Measurements from ENCODE around the gene ZNF697.
"Not testable (repeated sequence)": the region's sequence is repeated elsewhere in the genome, so short reads cannot be mapped to it uniquely, and the experiment has no call there.

The ZNF697 gene

GRCh38 chr1:119631086-119631432, 17.0 kb downstream of the ZNF697 start:
- no peak for DNase-seq (ENCODE audit: low spot score)

- DNase-seq (ENCODE audit: low spot score), result no peak
Measured at GRCh38 chr1:119626841-119627240, 21.2 kb downstream of the ZNF697 start.

GRCh38 chr1:119626011-119626545, 22.0 kb downstream of the ZNF697 start:
- no peak for DNase-seq (ENCODE audit: low spot score)

GRCh38 chr1:119623678-119624077, 24.4 kb downstream of the ZNF697 start:
- DNase-seq (ENCODE audit: low spot score), result no peak

DNA sequence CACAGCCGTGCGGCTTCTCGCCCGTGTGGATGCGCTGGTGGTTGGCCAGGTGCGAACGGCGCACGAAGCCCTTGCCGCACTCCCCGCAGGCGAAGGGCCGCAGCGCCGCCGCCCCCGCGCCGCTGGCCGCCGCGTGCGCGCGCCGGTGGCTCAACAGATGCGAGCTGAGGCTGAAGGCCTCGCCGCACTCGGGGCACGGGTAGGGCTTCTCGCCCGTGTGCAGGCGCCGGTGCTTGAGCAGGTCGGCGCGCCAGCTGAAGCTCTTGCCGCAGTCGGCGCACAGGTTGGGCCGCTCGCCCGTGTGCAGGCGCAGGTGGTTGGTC, 24.9 kb downstream of the ZNF697 start:
- DNase-seq (ENCODE audit: low spot score), result no peak

DNA sequence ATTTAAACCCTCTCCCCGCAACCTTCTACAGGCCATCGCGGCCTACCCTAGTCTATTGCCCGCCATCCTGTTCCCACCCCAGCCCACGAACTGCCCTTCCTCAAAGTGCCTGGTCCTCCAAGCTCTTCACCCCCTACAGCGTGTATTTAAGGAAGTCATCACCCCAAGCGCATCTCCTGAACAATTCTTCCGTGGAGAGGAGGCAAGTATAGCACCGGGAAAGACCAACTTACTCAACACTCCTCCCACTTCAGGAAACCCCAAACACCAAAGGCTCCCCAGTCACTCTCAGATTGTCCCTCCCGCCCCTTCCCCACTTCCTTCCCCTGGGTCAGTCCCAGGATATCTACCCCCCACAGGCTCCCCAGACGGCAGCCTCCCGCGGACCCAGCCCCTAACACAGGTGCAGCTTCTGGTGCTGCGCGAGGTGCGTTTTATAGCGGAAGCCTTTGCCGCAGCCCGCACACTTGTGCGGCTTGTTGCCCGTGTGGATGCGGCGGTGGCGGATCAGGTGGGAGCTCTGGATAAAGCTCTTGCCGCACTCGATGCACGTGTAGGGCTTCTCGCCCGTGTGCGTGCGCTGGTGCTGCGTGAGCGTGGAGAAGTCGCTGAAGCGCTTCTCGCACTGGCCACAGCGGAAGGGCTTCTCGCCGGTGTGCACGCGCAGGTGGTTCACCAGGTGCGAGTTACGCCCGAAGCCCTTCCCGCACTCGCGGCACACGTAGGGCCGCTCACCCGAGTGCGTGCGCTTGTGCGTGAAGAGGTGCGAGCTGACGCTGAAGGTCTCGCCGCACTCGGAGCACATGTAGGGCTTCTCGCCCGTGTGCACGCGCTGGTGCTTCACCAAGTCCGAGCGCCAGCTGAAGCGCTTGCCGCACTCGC, 25.5 kb downstream of the ZNF697 start:
- no peak for DNase-seq (ENCODE audit: low spot score)

GRCh38 chr1:119621705-119622104, 26.4 kb downstream of the ZNF697 start:
- no peak for DNase-seq (ENCODE audit: low spot score)

- no peak for DNase-seq (ENCODE audit: low spot score)
Measured at GRCh38 chr1:119617751-119618691, 30.0 kb downstream of the ZNF697 start.

DNA sequence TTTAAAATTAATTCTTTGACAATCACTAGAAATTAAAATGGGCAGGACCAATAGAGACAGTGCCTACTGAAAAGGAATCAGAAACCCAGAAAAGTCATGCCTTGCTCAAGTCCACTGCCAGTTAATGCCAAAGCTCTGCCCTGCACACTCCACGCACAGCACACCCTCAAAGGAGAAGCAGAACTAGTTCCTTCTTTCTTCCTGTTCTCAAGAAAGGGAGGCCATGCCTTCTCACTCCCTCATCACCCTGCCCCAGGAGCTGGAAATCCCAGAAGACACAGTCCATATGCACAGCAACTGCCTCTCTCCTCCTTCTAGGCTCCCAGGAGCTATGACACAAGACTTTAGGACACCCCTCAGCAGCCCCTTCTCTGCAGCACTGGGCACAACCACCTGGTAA, 31.3 kb downstream of the ZNF697 start:
- DNase-seq (ENCODE audit: low spot score), result not testable (repeated sequence)

DNA sequence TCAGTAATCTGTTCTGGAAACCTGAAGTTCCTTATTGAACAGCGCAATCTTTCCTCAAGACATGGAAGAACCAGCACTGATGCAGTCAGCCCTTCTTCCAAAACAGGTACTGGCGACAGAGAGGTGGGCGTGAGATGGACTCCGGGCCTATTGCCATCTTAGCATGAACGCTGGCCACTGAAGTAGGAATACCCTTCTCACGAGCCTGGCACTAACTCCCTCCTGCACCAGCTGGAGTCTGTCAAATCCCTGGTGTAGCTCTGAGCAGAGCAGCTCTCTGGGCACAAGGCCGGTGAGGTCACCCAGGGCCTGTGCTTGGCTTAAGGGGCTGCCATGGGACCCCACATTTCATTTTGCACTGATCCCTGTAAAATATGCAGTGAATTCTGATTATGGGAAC, 33.0 kb downstream of the ZNF697 start:
- not testable (repeated sequence) for DNase-seq (ENCODE audit: low spot score)

DNA sequence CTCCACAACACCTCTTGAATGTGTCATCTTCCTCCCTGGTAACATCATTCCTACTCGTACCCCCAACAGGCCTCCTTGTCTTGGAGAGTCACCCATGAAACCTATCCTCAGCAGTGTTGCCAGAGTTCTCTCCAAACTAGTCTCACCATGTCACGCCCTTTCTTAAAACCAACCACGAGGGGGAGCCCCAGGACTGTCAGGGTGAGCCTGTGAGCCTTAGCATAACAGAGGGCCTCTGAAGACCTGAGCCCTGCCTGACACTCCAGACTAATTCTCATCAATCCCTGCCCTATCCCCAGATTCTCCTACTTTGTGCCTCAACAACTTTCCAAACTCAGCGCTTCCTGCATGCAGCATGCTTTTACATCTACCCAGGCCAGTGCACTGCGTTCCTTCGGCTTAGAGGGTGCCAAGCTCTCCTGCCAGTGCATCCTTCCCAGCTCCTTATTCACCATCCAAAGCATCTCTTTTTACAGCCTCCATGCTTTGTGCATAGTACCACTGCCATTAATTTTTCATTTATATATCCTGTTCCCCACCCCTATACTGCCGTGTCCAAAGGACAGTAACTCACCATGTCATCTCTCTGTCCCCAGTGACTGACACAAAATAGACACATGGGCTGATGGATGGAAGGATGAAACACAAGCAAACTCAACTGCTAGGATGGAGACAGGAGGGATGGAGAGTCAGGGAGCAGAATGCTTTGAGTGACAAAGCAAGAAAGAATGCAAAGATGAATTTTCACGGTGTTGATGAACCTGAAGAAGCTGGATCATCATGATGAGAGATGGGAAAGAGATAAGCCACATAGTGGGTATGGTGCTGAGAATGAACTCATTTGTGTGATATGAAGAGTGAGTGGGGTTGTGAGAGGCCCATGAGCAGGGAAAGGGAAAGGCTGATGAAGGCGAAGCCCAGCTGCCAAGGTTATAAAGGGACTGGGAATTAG, 34.0 kb downstream of the ZNF697 start:
- DNase-seq (ENCODE audit: low spot score), result peak; percentile 60

DNA sequence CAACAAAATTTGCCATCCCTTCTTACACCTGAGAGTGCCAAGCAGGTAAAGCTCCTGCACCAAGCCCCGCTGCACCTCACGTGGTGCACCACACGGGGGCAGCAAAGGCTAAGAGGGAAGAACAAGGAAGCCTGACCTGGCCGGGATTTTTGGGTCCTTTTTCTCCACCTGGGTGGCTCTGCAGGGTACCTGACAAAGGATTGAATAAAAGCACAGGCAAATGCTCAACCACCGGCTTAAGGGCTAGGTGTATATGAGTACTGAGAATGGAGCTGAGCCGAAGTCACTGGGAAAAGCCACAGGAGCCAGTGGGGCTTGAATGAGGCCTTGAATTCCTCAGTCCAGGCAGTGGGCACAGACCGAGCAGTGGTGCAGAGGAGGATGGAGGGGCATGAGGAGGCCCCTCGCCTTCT, 36.4 kb downstream of the ZNF697 start:
- DNase-seq (ENCODE audit: low spot score), result peak; percentile 53

GRCh38 chr1:119608816-119609215, 39.2 kb downstream of the ZNF697 start:
- not testable (repeated sequence) for DNase-seq (ENCODE audit: low spot score)

GRCh38 chr1:119607087-119607807, 40.8 kb downstream of the ZNF697 start:
- DNase-seq (ENCODE audit: low spot score), result not testable (repeated sequence)

GRCh38 chr1:119606394-119606793, 41.7 kb downstream of the ZNF697 start:
- no peak for DNase-seq (ENCODE audit: low spot score)

DNA sequence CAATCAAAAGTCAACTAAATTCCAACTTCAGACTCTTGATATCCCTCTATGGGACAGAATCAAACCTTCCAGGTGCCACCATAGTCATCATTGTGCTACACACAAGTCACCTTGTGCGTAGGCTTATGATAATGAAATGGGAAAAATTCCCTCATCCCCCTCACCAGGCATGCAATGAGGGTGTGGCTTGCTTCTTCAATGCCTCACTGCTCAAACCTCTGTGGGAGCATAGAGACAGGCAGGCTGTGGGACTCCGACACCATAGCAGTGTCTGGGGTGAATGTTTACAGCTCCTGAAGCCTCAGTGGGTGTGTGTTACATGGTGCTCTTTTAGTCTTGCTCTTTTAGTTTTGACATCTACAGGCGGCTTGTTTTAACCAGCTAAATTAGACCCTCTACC, 42.4 kb downstream of the ZNF697 start:
- DNase-seq (ENCODE audit: low spot score), result no peak

- DNase-seq (ENCODE audit: low spot score), result not testable (repeated sequence)
Measured at GRCh38 chr1:119605080-119605479, 43.0 kb downstream of the ZNF697 start.

DNA sequence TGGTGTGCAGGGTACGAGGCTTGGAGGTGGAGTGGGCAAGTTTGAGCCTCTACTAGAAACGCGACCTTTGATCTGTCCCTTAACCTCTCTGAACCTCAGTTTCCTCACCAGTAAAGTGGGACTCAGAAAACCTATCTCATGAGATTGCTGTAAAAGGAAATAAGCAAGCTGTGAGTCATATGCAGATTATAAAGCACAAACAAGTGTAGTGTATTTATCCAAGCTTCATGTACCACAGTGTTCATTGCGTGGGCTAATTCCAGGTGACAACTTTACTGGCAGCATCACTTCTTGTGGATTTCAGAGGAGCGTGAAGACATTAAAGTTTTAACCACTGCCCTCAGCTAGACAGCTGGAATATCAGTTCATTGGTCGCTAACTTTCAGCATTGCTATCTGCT, 44.4 kb downstream of the ZNF697 start:
- no peak for DNase-seq (ENCODE audit: low spot score)

GRCh38 chr1:119603241-119603640, 44.8 kb downstream of the ZNF697 start:
- not testable (repeated sequence) for DNase-seq (ENCODE audit: low spot score)

DNA sequence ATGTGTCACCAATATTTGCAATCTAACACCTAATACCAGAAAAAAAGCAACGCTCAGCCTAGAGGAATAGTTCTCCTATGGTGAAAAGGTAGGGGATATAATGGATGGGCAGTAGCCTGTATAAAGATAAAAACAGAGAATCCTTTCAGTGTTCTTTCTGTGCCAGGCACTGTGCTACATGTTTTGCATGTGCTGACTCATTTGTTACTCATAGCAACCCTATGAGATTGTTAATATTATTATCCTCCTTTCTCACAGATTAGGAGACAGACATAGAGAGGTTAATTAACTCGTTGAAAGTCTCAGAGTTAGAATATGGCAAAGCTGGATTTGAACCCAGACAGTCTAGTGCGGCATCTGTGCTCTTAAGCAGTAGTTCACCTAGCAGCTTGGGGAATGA, 45.3 kb downstream of the ZNF697 start:
- DNase-seq (ENCODE audit: low spot score), result not testable (repeated sequence)

DNA sequence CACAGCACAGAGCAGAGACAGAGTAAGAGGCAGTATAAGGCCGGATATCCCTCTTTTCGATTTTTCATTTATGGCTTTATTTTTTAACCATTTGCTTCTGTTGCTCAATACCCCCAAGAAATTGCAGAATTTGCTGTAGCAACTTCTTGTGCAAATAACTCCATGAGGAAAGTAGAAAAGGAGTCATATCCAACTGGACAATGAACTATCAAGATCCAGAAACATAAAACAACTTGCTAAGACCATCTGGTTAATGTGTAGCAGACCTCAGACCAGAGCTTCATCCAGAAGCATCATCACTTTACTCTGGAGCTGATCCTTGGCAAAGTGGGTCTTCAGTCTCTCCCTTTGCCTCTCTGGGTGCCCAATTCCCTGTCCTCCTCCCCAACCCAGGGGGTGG, 45.9 kb downstream of the ZNF697 start:
- DNase-seq (ENCODE audit: low spot score), result no peak

All from hematopoietic multipotent progenitor cell treated with erythropoietin and hydrocortisone succinate and interleukin-3 and kit ligand, for 17 days (in vitro differentiated cells).